Measurements from ENCODE around the gene C16orf54. TPM values are rescaled to one million over a fixed set of nuclear protein-coding genes. Genes with fewer than 3 reads are reported as not detected.
"Not testable (repeated sequence)": the region's sequence is repeated elsewhere in the genome, so short reads cannot be mapped to it uniquely, and the experiment has no call there.

C16orf54 gene
- total RNA-seq, 1 experiment from 2014 or later = not detected

GRCh38 chr16:29710227-29711219, 35.3 kb downstream of the C16orf54 start:
- TF ChIP-seq, protein P1, sequence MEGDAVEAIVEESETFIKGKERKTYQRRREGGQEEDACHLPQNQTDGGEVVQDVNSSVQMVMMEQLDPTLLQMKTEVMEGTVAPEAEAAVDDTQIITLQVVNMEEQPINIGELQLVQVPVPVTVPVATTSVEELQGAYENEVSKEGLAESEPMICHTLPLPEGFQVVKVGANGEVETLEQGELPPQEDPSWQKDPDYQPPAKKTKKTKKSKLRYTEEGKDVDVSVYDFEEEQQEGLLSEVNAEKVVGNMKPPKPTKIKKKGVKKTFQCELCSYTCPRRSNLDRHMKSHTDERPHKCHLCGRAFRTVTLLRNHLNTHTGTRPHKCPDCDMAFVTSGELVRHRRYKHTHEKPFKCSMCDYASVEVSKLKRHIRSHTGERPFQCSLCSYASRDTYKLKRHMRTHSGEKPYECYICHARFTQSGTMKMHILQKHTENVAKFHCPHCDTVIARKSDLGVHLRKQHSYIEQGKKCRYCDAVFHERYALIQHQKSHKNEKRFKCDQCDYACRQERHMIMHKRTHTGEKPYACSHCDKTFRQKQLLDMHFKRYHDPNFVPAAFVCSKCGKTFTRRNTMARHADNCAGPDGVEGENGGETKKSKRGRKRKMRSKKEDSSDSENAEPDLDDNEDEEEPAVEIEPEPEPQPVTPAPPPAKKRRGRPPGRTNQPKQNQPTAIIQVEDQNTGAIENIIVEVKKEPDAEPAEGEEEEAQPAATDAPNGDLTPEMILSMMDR (conservative IDR thresholded peaks at IDR 0.05) = peak; percentile 76
- Histone ChIP-seq H3K79me1 (ENCODE audit: insufficient read depth, low read depth, low read length, poor library complexity, severe bottlenecking) (no peaks in the 10 kb centered on the region), H2BK120ac (ENCODE audit: low read depth, low read length, poor library complexity, severe bottlenecking) (peak overlapping the region; percentile 71), H2BK15ac (ENCODE audit: low read depth, low read length) (no peak overlapping the region), H3K79me2 (ENCODE audit: insufficient read depth, low read length) (peaks cover 14% of the 10 kb centered on the region; the same call in 1 of the 2 replicates), H3K18ac (ENCODE audit: insufficient read length, low read depth, low read length) (peak overlapping the region; percentile 58), H3K4me2 (ENCODE audit: insufficient read depth, insufficient read length, low read length) (peak overlapping the region; percentile 91), H2BK5ac (ENCODE audit: insufficient read length, low read length) (peak overlapping the region; percentile 80), H3K9me3 (ENCODE audit: control insufficient read depth, low read depth, low read length) (no peaks in the 10 kb centered on the region), H4K8ac (replicated peaks; ENCODE audit: insufficient read length, low read depth, low read length) (no peak overlapping the region), H3K14ac (ENCODE audit: insufficient read depth, low read length) (peak overlapping the region; percentile 93; the same call in 1 of the 2 replicates), H3K9ac (ENCODE audit: extremely low read depth, insufficient read length, low read length) (peak overlapping the region; percentile 97), H3K23ac (ENCODE audit: insufficient read length, low read depth, low read length) (no peak overlapping the region), H2AFZ (ENCODE audit: low read length) (no peak overlapping the region), H3T11ph (ENCODE audit: low read length) (peak overlapping the region; percentile 41), H2BK20ac (ENCODE audit: low read depth, low read length, poor library complexity, severe bottlenecking) (no peak overlapping the region), H4K20me1 (ENCODE audit: control insufficient read depth, insufficient read depth, insufficient read length) (no peaks in the 10 kb centered on the region), H2BK12ac (ENCODE audit: insufficient read length, low read depth, low read length) (no peak overlapping the region), H3K23me2 (ENCODE audit: insufficient read length, low read depth, low read length, poor library complexity, severe bottlenecking) (peaks cover 11% of the 10 kb centered on the region), H2AK5ac (ENCODE audit: insufficient read length, low read length) (no peak overlapping the region), H4K91ac (ENCODE audit: insufficient read length, low read depth, low read length) (no peak overlapping the region), H3K56ac (ENCODE audit: insufficient read length, low read depth, low read length) (peak overlapping the region; percentile 69), H3K4me1 (ENCODE audit: insufficient read depth, low read length) (peaks cover 2% of the 10 kb centered on the region; the same call in 1 of the 2 replicates), H4K5ac (ENCODE audit: insufficient read length, low read depth, low read length) (peak overlapping the region; percentile 55), H3K27me3 (ENCODE audit: insufficient read depth, low read length) (no peaks in the 10 kb centered on the region), H3K4ac (ENCODE audit: low read depth, low read length) (peak overlapping the region; percentile 66; the same call in 1 of the 2 replicates), H3K27ac (ENCODE audit: insufficient read length, low read depth, low read length) (peak overlapping the region; percentile 95)
- no CpG with 5 or more reads among the region's 17 CpGs for WGBS (ENCODE audit: extremely low coverage, insufficient read length, low lambda C conversion rate)
- Mint-ChIP-seq H3K36me3 (ENCODE audit: insufficient read depth in 1 of 3, low read depth in 3 of 3) (peaks cover 37 to 45% (median 38%) of the 10 kb centered on the region in 3 experiments), H3K27me3 (ENCODE audit: low read depth) (no peaks in the 10 kb centered on the region), H3K9me3 (no peaks in the 10 kb centered on the region; a peak in 1 of 5 replicates), H3K4me3 (peak overlapping the region; percentile 88 to 91), H3K4me1 (peaks cover 35 to 37% of the 10 kb centered on the region in 2 experiments), H3K27ac (peak overlapping the region; percentile 97 to 98 (median 97))
- peak; percentile 40 for DNase-seq

GRCh38 chr16:29709657-29710056, 36.1 kb downstream of the C16orf54 start:
- not testable (repeated sequence) for H3K9me3 ChIP-seq (ENCODE audit: control insufficient read depth, low read depth, low read length); H2AFZ ChIP-seq (ENCODE audit: low read length); H3K4me1 ChIP-seq (ENCODE audit: insufficient read depth, low read length); H2BK20ac ChIP-seq (ENCODE audit: low read depth, low read length, poor library complexity, severe bottlenecking); H2BK12ac ChIP-seq (ENCODE audit: insufficient read length, low read depth, low read length); H3K27me3 ChIP-seq (ENCODE audit: insufficient read depth, low read length); H3K23ac ChIP-seq (ENCODE audit: insufficient read length, low read depth, low read length); H3K27me3 Mint-ChIP-seq (ENCODE audit: low read depth); H3K9me3 Mint-ChIP-seq; H2AK5ac ChIP-seq (ENCODE audit: insufficient read length, low read length); H3K79me1 ChIP-seq (ENCODE audit: insufficient read depth, low read depth, low read length, poor library complexity, severe bottlenecking); H2BK5ac ChIP-seq (ENCODE audit: insufficient read length, low read length); H4K91ac ChIP-seq (ENCODE audit: insufficient read length, low read depth, low read length); H4K5ac ChIP-seq (ENCODE audit: insufficient read length, low read depth, low read length); H2BK15ac ChIP-seq (ENCODE audit: low read depth, low read length); H4K20me1 ChIP-seq (ENCODE audit: control insufficient read depth, insufficient read depth, insufficient read length); H4K8ac ChIP-seq (replicated peaks; ENCODE audit: insufficient read length, low read depth, low read length)
- no CpG with 5 or more reads among the region's 6 CpGs for WGBS (ENCODE audit: extremely low coverage, insufficient read length, low lambda C conversion rate)
- peak; percentile 71 for DNase-seq
- H3K79me2 ChIP-seq (ENCODE audit: insufficient read depth, low read length) = peaks cover 14% of the 10 kb centered on the region; the same call in 1 of the 2 replicates
- peak overlapping the region; percentile 97 for H3K9ac ChIP-seq (ENCODE audit: extremely low read depth, insufficient read length, low read length)
- H3K27ac Mint-ChIP-seq = peak overlapping the region; percentile 97 to 98 (median 97)
- peak overlapping the region; percentile 91 for H3K4me2 ChIP-seq (ENCODE audit: insufficient read depth, insufficient read length, low read length)
- peaks cover 28 to 37% (median 29%) of the 10 kb centered on the region in 3 experiments; a peak in 6 of 7 replicates for H3K36me3 Mint-ChIP-seq (ENCODE audit: insufficient read depth in 1 of 3, low read depth in 3 of 3)
- peak overlapping the region; percentile 95 for H3K27ac ChIP-seq (ENCODE audit: insufficient read length, low read depth, low read length)
- peak overlapping the region; percentile 58 for H3K18ac ChIP-seq (ENCODE audit: insufficient read length, low read depth, low read length)
- peak overlapping the region; percentile 70; the same call in 1 of the 2 replicates for H3K14ac ChIP-seq (ENCODE audit: insufficient read depth, low read length)
- H2BK120ac ChIP-seq (ENCODE audit: low read depth, low read length, poor library complexity, severe bottlenecking) = peak overlapping the region; percentile 86
- peaks cover 11% of the 10 kb centered on the region for H3K23me2 ChIP-seq (ENCODE audit: insufficient read length, low read depth, low read length, poor library complexity, severe bottlenecking)
- peak overlapping the region; percentile 75 for H3T11ph ChIP-seq (ENCODE audit: low read length)
- peak overlapping the region; percentile 88 to 91 for H3K4me3 Mint-ChIP-seq
- peak overlapping the region; percentile 79; the same call in 1 of the 2 replicates for H3K4ac ChIP-seq (ENCODE audit: low read depth, low read length)
- H3K4me1 Mint-ChIP-seq = peaks cover 30 to 33% of the 10 kb centered on the region in 2 experiments
- peak overlapping the region; percentile 69 for H3K56ac ChIP-seq (ENCODE audit: insufficient read length, low read depth, low read length)

Measured in H9 (cell line).